ENCODE measurements around the gene CASZ1. TPM values are rescaled to one million over a fixed set of nuclear protein-coding genes. Genes with fewer than 3 reads are reported as not detected.

CASZ1 gene
- 10 to 100 TPM; 14.1 to 24.5 (median 19.9) TPM for polyA plus RNA-seq (ENCODE audit: insufficient read length in 4 of 4)

DNA sequence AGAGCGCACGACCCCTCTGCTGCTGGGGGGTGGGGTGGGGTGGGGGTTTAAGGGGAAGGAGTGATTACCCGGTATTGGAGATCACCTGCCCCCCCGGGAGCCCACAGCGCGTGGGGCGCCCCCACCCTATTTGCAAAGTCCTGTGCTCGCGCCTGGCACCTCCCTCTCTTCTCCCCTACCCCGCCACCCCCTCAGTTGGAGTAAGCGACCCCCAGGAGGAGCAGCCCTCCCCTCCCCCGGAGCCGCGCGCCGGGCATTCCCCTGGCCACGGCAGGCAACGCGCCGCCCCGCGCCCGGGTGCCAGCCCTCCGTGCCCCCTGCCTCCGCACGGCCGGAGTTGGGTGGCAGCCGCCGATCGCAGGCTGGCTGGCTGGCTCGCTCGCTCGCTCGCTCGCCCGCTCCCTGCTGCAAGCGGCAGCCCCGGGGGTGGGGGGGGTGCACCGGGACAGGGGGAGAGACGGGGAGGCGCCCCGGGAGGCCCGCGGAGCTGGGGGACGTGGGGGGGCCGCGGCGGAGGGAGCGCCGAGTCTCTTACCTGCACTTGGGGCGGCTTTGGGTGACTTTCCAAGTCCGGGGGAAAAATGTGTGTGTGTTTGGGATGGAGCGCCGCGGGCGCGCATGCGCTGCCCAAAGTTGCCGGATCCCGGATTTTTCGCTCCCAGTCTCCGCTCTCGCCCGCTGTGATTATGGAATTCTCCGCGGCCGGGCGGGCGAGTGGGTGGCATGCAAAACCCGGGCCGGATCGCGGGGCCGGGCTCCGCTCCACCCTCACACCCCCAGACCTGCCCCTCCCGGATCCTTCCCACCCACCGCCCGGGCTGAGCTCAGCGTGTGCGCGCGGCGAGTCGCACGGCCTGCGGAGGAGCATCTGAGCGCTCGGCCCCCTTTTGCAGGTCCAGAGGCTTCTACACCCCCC is at the start of gene CASZ1:
TSS of gene CASZ1 (minus strand) at position 618 of the 916 bp plus-strand sequence. CDS start 102,757 bp downstream, outside the sequence.
- peak; percentile 83 to 88 (median 84) for DNase-seq (ENCODE audit: low read depth in 4 of 4, low spot score in 3 of 4)

DNA sequence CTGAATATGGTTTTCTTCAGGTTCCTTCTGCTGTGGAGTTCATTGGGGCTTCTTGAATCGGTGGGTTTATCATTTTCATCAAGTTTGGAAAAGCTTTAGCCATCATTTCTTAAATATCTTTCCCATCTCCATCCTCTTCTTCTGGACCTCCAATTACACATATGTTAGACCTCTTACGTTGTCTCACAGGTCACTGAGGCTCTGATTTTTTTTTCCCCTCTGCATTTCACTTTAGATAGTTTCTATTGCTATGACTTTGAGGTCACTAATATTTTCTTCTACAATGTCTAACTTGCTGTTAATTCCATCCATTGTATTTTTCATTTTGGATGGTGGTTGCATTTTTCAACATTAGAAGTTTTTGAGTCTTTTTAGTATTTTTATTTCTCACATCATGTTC is 47.3 kb upstream of the CASZ1 start:
- no peak for DNase-seq (ENCODE audit: low read depth in 4 of 4, low spot score in 3 of 4)

DNA sequence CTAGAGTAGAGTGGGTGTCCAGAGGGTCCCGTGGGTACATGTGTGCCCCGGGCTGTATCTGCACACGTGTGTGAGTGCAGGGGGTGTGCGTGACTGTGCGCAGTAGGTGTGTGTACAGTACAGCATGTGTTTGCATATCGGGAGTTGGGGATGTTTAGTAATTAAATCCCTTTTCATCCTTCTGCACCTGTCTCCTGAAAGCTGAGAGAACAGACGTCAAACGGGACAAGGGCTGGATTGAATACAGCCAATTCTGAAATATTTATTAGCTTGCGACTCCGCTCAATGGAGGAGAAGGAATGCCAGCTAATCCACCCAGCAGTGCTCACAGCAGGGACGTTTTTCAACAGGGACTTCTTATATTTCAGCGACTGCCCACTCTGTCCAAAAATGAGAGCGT is 44.7 kb upstream of the CASZ1 start:
- no peak for DNase-seq (ENCODE audit: low read depth in 4 of 4, low spot score in 3 of 4)

- no peak for DNase-seq (ENCODE audit: low read depth in 4 of 4, low spot score in 3 of 4)
Observed at GRCh38 chr1:10839188-10839770, 42.8 kb upstream of the CASZ1 start.

GRCh38 chr1:10838541-10838940 is 42.1 kb upstream of the CASZ1 start:
- no peak for DNase-seq (ENCODE audit: low read depth in 4 of 4, low spot score in 3 of 4)

DNA sequence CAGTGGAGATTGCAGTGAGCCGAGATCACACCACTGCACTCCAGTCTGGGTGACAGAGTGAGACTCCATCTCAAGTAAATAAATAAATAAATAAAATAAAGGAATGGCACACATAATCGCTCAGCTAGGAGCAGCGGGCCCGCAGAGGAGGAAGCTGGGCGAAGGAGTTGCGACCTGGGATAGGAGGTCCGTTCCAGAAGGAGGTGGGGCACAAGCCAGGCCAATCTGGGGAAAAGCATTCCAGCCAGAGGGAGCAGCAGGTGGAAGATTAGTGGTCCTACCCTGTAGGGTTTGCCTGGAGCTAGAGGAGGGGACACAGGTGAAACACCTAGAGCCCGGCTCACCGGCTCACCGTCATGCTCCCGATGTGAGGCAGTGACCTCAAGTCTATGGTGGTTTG is 40.3 kb upstream of the CASZ1 start:
- DNase-seq (ENCODE audit: low read depth in 4 of 4, low spot score in 3 of 4) = no peak

DNA sequence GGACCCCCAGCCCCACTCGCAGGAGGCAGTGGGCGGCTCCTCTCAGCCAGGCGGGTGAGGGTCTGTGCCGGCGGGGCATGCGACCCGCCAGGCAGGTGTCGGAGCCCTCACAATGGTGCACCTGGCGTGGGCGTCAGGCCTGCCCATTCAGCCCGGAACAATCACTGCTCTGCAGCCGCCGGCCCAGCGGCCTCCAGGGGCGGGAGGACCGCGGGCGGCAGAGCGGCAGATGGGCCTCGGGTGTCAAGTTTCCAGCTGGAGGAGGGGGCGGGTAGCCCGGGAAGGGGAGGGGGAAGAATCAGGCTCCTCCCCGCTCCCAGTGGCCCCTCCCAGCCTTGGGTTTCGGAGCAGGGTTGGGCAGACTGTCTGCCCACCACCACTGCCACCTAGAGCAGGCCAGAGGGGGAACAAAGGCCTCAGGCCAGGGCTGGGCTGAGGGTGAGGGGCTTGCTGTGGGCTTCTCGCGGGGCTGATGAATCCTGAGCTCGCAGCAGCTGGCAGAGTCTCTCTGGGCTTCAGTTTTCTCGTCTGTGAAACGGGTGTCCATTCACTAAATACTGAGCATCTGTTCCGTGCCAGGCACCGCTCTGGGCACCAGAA is 39.5 kb upstream of the CASZ1 start:
- DNase-seq (ENCODE audit: low read depth in 4 of 4, low spot score in 3 of 4) = peak; percentile 65 to 77 (median 70)

DNA sequence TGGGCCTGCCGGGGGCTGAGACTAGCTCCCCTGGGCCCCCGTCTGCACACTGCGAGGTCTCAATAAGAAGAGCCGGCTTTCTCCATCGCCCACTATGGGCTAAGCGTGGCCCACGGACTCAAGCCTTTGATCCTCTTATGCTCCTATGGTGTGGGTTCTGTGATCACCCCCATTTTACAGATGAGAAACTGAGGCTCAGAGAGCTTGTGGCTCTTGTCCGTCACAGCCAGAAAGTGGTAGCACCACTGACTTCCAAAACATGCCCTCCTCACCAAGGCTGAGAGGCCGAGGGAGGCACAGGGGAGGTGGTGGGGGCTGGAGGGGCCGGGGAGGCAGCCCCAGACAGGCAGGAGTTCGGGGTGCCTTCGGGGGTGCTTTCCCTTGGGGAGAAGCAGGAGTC is 39.0 kb upstream of the CASZ1 start:
- DNase-seq (ENCODE audit: low read depth in 4 of 4, low spot score in 3 of 4) = no peak

DNA sequence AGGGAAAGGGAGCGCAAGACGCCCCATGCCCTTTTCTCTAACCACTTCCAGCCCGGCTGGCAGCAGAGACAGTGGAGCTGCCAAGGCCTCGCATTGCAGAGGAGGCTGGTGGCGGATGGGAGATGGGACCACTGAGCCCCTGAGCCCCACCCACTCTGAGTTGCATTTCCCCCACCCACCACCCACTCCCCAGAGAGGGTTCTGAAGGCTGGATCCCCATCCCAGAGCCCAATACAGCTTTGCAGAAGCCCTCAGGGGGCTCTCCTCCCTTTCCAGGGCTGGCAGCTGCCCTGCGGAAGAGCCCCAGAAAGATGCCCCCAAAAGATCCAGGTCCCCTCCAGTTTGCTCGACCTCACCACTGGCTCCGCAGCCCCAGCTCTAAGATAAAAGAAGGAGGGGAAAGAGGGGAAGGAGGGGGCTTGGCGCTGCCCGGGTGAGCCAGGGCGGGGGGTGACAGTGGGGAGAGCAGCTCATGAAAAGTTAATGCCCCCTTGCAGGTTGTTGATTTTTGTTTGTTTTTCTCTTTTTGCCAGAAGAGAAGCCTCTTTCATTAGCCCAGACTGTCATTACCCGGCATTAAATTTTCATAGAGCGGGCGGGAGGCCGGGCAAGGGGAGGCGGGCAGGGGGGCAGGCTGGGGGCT is 38.4 kb upstream of the CASZ1 start:
- no peak for DNase-seq (ENCODE audit: low read depth in 4 of 4, low spot score in 3 of 4)

DNA sequence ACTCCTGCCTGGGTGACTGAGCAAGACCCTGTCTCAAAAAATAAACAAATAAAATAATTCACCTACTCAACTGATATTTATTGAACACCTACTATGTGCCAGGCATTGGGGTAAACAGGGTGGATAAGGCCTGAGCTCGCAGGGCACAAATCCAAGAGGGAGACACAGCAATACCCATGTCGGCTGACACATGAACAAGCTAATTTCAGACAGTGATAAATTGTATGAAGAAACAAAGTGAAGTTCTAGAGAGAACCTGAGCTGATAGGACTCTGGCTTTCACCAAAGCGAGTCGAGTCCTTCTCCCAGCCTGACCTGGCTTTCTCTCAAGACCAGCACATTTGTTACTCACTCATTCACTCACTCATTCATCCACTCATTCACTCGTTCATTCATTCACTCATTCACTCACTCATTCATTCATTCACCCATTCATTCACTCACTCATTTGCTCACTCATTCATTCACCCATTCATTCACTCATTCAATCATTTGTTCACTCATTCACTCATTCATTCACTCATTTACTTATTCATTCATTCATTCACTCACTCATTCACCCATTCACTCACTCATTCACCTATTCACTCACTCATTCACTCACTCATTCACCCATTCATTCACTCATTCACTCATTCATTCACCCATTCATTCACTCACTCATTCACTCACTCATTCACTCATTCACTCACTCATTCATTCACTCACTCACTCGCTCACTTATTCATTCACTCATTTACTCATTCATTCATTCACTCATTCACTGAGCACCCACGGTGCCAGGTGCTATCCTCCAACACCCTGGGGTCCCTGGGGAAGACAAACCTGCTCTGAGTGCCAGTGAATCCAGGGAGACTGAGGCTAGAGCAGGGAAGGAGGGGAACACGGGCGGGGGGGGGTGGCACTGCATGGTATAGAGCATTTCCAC is 37.4 kb upstream of the CASZ1 start:
- no peak for DNase-seq (ENCODE audit: low read depth in 4 of 4, low spot score in 3 of 4)

- DNase-seq (ENCODE audit: low read depth in 4 of 4, low spot score in 3 of 4) = no peak
Observed at GRCh38 chr1:10832703-10833102, 36.3 kb upstream of the CASZ1 start.

DNA sequence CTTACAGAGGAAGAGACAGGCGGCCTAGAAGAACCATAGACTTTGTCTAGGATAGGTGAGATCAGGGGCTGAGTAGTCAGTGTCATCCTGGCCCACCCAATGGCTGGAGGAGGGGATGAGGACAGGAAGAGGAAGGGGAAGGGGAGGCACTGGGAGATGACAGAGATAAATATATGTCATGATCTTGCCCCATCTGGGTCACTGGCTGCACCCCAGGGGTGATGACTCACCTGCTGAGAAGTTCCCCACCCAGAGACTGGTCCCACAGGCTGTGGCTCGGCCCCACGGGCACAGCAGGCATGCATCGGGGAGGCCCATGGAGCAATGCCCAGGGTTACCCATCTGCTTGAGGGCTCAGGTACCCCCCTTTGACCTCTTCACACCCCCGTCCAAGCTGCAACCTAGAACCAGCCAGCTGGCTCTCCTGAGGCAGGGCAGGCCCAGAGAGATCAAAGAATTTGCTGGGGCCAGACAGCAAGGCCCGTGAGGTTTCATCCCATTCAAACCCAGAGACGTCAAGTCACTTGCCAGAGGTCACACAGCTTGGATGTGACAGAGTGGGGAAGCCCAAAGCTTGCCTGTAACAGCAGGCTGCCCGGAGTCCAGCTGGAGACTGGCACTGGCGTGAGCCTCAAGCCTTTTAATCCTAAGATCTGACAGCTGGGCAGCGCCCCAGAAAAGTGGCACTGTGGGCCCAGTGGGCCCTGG is 34.7 kb upstream of the CASZ1 start:
- DNase-seq (ENCODE audit: low read depth in 4 of 4, low spot score in 3 of 4) = no peak

GRCh38 chr1:10829965-10830515 is 33.6 kb upstream of the CASZ1 start:
- no peak for DNase-seq (ENCODE audit: low read depth in 4 of 4, low spot score in 3 of 4)

DNA sequence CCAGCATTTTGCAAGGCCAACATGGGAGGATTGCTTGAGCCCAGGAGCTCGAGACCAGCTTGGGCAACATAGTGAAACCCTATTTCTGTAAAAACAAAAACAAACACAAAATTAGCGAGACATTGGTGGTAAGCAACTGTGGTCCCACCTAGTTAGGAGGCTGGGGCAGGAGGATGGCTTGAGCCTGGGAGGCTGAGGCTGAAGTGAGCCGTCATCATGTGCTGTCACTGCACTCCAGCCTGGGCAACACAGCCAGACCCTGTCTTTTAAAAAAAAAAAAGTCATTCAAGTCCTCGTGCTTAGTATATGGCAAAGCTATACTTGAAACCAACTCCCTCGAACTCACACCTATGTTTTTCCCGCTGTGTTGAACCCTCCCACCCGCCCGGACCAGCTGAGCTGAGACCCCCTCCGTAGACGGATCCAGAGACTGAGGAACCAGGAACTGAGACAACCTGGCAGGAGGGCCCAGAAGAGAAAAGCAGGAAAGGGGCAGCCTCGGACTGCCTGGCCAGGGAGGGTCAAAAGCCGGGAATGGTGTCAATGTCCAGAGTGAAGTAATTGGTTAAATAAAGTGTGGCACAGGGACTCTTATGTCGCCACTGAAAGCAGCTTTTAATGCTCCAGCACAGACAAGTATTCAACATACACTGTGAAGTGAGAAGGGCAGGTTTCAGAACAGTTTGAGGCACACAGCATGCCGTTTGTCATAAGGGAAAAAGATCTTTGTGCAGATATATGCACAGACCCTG is 32.8 kb upstream of the CASZ1 start:
- no peak for DNase-seq (ENCODE audit: low read depth in 4 of 4, low spot score in 3 of 4)

GRCh38 chr1:10827377-10828333 is 31.2 kb upstream of the CASZ1 start:
- no peak for DNase-seq (ENCODE audit: low read depth in 4 of 4, low spot score in 3 of 4)

DNA sequence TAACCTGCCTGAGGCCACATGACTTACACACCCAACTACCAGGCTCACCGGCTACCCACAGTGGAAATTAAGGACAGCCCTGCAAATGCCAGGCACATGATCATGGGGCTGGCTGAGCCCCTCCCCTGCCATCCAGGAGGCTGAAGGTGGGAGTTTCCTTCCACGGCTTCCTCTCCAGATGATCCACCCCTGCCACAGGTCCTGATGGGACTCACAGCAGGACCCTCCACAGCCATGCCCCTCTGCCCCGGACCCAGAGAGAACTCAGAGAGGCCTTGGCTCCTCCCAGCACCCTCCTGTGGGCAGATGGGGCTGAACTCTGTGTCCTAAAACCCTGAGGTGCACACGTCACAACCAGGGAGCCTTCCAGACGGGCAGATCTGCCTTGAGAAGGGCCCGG is 29.1 kb upstream of the CASZ1 start:
- no peak for DNase-seq (ENCODE audit: low read depth in 4 of 4, low spot score in 3 of 4)

DNA sequence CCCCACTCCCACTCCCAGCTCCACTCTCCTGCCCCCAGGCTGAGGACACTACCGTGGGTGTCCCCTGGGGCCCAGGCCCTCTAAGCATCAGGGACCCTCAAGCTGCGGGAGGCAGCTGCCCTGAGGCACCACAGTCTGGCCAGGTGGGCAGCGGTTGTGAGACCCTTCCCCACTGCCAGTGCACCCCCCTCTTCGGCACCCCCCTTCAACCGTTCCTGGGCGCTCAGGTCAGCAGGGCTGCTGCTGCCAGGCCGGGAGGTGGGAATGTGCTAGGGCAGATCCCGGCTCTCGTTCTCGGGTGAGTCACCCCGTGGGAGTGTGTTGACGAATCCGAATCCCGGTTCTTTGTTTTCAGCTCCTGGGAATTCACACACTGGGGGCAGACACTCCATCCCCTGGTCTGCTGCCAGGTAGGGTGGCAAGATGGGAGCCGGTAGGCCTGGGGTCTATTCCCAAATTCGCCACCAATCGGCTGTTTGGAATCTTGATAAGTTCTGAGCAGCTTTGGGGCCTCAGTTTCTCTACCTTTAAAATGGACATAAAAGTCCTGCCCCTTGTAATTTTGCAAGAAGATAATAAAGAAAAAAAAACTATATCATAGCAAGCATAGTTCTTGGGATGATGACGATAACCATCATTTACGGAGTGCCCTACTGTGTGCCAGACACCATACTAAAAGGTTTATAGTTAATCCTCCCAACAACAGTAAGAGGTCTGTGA is 28.5 kb upstream of the CASZ1 start:
- no peak for DNase-seq (ENCODE audit: low read depth in 4 of 4, low spot score in 3 of 4)
